Mammary epithelial cell (primary cell): ENCODE results near the gene NHERF1.

ENCODE experiments used
- CTCF ChIP-seq, 2 donors: IDR thresholded peaks in 1 of 2; conservative IDR thresholded peaks in 1 of 2; 2 replicates each; pipeline ENCODE4 v1.5.1; 2011 to 2012; ENCODE audit warnings: inconsistent platforms in 2 of 2, low read length in 2 of 2, mild to moderate bottlenecking in 2 of 2, control low read depth in 1 of 2, low read depth in 1 of 2; ENCODE audit not compliant: insufficient read depth in 1 of 2; ENCODE audit errors: extremely low read depth in 1 of 2
- EZH2 ChIP-seq: IDR thresholded peaks from 2 replicates; pipeline ENCODE4 v1.6.1; 2012; ENCODE audit warnings: low read length, inconsistent platforms, borderline replicate concordance

- TF ChIP-seq CTCF (conservative IDR thresholded peaks at IDR 0.05 in 1 of 2, IDR thresholded peaks at IDR 0.05 in 1 of 2; ENCODE audit: extremely low read depth in 1 of 2, insufficient read depth in 1 of 2, low read depth in 1 of 2, low read length in 2 of 2) (no peak), EZH2 (no peak)
These were observed 47.0 kb downstream of the NHERF1 start for GRCh38 chr17:74795327-74796020.
